Activated CD8-positive, alpha-beta memory T cell treated with anti-CD3 and anti-CD28 coated beads for 48 hours (primary cell): ENCODE results near the gene ZNF544.
"Not testable (repeated sequence)": the region's sequence is repeated elsewhere in the genome, so short reads cannot be mapped to it uniquely, and the experiment has no call there.

Source experiments
- DNase-seq, 3 experiments: peaks; one replicate each; pipeline ENCODE4 v3.0.0-alpha.2; 2020; ENCODE audit warnings: low read depth in 2 of 3, low spot score in 2 of 3

The ZNF544 gene

DNA sequence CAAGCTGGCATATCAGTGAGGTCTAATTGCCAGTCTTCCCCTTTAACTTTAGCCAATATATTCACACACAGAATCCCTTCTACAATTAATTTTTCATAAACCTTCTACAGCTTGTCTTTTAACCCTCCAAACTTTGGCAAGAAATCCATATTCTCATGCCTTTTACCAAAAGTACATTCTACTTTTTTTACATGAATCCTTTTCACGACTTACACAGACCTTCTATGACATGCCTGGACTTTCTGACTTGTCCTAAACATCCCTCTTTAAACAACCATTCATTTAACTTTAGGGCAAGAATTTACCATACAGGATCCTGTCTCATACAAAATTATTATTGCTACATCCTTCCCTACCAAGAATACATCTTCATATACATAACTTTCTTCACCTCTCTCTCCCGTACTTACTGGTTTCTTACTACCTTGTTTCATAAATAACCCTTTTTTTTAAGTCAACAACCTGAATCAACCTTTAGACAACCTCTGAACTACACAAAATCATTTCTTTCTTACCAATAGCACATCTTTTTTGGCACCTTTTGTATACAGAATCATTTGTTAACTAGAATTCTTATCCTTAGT is 23.5 kb downstream of the ZNF544 start:
- no peak for DNase-seq

DNA sequence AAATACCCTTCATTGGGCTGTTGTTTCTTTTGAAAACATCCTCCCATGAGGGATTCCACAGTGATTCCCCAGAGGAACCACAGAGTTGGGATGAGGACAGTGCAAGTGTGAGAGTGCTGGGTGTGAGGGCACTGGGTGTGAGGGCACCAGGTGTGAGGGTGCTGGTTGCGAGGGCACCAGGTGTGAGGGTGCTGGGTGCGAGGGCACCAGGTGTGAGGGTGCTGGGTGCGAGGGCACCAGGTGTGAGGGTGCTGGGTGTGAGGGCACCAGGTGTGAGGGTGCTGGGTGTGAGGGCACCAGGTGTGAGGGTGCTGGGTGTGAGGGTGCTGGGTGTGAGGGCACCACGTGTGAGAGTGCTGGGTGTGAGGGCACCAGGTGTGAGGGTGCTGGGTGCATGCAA is 29.5 kb downstream of the ZNF544 start:
- DNase-seq = not testable (repeated sequence)

DNA sequence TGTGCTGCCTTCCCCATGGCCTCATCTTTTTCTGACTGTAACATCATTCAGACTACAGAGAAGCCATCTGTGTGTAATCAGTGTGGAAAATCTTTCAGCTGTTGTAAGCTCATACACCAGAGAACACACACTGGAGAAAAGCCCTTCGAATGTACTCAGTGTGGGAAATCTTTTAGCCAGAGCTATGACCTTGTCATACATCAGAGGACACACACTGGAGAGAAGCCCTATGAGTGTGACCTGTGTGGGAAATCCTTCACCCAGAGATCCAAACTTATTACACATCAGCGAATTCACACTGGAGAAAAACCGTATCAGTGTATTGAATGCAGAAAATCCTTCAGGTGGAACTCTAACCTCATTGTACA is 32.9 kb downstream of the ZNF544 start:
- no peak for DNase-seq

DNA sequence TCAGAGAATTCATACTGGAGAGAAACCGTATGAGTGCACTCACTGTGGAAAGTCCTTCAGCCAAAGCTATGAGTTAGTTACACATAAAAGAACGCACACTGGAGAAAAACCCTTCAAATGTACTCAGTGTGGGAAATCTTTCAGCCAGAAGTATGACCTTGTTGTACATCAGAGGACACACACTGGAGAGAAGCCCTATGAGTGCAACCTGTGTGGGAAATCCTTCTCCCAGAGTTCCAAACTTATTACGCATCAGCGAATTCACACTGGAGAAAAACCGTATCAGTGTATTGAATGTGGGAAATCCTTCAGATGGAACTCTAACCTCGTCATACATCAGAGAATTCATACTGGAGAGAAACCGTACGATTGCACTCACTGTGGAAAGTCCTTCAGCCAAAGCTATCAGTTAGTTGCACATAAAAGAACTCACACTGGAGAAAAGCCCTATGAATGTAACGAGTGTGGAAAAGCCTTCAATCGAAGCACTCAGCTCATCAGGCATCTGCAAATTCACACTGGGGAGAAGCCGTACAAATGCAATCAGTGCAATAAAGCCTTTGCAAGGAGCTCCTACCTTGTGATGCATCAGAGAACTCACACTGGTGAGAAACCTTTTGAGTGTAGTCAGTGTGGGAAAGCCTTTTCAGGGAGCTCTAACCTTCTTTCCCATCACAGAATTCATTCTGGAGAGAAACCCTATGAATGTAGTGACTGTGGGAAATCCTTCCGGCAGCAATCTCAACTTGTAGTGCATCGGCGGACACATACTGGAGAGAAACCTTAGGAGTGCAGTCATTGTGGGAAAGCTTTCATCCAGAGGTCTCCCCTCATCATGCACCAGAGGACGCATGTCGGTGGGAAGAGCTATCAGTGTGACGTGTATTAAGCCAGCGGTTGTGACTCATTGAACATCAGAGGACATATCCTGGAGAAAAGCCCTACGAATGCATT is 33.5 kb downstream of the ZNF544 start:
- no peak for DNase-seq

DNA sequence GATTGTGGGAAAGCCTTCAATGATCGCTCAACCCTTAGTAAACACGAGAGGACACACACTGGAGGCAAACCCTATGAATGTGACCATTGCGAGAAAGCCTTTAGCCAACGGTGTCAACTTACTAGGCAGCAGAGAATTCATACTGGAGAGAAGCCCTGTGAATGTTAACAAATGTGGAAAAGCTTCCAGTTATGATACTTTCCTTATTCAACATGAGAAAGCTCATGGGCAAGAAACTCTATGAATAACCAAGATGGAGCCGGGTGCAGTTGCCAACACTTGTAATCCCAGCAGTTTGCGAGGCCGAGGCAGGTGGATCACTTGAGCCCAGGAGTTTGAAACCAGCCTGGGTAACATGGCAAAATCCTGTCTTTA is 34.2 kb downstream of the ZNF544 start:
- DNase-seq = no peak

DNA sequence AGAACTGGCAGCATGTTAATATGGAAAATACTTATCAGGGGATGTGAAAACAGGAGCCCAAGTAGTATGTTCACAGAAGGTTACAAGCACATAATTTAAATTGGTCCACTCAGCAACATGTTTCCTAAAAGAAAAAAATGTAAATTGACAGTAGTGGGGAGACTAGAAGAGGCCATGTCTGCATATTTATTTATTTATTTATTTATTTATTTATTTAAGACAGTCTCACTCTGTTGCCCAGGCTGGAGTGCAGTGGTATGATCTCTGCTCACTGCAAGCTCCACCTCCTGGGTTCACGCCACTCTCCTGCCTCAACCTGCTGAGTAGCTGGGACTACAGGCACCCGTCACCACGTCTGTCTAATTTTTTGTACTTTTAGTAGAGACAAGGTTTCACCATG is 36.4 kb downstream of the ZNF544 start:
- no peak for DNase-seq

DNA sequence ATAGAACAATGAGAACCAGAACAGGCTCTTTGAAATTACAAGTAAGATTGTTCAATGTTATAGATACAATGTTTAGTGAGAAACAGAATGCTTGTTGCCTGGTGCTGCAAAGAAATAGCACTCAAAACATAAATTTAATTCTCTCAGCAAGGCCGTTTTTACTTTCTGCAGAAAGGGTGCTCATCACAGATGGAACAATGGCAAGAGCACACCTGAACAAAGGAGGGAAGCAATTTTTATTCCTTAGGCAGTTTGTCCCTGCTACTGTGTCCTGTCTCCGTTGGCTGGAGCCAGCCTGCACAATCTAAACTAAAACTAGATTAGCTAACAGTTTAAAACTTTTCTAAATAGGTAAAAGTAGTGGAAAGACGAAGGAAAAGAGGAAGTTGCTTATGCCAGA is 39.6 kb downstream of the ZNF544 start:
- no peak for DNase-seq

DNA sequence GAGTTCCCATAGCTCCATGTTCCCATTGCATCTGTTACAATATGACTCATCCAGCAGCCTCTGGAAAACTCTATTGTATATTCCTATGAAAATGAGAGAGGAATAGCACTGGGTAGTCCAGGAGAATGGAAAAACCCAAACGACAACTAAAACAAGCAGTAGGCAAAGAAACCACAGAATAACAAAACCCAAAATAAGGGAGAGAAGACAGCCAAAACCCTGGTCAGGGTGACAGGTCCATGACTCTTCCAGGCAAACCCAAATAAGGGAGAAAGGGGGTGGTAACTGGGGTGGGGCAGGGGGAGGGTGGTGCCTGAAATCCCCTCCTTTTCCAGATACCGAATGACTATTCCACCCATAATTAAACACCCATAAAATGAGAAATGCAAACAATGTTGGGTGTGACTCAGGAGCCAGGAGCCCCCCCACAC is 46.1 kb downstream of the ZNF544 start:
- DNase-seq = no peak

DNA sequence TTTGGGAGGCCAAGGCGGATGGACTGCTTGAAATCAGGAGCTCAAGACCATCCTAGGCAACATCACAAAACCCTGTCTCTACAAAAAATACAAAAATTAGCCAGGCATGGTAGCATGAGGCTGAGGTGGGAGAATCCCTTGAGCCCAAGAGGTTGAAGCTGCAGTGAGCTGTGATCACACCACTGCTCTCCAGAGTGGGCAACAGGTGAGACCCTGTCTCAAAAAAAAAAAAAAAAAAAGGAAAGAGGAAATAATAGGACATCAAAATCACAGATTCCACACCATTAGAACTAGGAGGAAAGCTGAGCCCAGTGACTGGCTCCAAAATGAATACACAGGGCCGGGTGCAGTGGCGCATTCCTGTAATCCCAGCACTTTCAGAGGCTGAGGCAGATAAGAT is 46.9 kb downstream of the ZNF544 start:
- no peak for DNase-seq

DNA sequence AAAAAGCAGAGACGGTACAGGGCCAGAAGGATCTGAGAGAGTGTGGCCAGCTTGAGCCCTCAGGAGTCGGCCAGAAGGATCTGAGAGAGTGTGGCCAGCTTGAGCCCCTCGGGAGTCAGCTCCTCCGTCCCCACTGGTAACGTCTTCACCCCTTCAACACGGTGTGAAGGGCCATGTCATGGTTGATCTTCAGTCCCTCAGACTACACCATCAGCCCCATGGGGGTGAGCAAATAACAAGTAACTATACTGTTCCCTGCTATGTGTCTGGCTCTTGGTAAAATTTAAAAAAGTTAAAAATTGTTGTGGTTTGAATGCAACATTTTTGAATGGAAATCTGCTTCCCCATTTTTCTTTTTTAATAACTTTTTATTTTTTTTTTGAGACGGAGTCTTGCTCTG is 48.5 kb downstream of the ZNF544 start:
- DNase-seq = no peak

DNA sequence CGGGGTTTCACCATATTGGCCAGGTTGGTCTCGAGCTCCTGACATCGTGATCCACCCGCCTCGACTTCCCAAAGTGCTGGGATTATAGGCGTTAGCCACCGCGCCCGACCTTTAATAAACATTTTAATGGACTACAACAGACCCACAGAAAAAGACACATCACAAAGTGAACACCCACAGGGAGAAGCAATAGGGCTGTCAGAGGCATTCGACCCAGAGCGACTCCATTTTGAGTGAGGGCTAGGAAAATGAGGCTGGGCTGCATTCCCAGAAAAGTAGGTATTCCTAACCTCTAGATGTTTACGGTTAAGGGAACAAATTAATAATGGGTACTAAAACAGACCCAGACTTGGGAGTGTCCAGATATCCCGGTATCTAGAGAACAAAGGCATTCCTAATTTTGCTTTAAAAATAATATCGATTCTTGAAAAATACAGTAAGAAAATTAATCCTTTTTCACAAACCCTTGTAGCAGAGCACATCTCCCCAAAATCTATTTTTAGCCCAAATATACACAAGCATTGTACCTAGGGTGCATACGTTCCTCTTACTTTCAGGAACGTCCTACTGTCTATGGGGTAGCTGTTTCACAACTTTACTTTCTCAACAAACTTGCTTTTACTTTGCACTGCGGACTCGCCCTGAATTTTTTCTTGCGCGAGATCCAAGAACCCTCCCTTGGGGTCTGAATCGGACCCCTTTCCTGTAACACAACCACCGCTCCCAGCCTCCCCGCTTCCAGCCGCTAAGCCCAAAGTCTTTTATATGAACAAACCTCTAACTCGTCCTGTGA is 49.2 kb downstream of the ZNF544 start:
- DNase-seq = no peak

DNA sequence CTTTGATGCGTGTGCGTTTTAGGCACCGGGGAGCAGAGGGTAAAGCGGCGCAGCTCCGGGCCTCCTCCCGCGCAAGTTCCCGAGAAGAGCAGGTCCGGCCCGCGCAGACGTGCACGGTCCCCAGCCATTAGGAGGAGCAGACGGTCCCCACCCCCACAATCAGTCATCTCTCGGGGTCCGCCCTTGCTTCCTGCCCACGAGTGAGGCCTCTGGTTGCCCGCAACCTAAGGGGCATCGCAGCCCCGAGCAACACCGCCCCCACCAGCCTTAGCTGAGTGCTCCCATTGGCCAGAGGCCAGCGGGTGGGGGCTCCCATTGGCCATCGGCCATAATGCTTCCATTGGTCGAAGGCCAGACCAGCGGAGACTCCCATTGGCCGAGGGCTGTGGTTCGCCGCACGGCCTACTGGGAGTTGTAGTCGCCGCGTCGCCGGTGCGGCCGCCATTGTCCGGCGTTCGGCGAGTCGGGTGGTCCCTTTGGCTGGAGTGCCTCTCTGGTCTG is 49.9 kb downstream of the ZNF544 start, which contains the start of gene ZNF8:
ZNF8 (plus strand) TSS at position 415 of the 501 bp plus-strand sequence. CDS start 127 bp downstream, outside the sequence.
- DNase-seq = peak; percentile 88 to 98 (median 95)

DNA sequence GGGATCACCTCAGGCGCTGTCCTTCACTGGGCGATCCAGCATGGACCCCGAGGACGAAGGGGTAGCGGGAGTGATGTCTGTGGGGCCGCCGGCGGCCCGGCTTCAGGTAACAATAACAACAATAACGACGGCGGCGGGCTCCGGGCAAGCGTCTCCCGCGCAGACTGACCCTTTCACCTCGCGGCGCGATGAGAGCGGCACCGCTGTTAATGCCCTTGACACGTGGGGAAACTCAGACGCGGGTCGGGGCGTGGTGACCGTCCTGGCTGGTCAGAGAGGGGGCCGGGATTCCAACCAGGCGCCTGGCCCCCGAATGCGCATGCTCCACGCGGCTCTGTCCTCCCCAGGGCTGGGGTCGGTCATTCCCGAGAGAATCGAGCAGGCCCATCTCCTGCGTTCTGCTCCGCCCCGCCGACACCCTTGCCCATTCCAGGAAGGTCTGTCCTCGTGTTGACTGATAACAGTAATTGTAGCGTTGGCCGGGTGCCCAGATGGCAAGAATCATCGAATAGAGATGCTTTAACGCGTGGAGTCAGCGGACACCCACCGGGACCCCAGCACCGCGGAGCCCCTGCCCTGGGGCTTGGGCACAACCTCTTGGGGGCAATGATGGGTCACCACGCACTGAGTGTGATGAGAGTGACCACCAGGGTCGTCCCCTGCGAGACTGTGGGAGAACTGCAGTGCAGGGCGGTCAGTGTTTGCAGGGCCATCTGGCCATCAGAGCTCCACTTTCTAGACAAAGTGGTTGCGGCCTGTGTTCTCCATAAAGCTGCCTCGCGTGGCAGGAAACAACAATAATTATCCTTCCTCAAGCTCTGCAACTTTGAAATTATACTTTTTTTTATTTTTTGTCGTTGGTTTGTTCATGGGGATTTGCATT is 50.6 kb downstream of the ZNF544 start:
- peak; percentile 4 to 25 (median 23) for DNase-seq

DNA sequence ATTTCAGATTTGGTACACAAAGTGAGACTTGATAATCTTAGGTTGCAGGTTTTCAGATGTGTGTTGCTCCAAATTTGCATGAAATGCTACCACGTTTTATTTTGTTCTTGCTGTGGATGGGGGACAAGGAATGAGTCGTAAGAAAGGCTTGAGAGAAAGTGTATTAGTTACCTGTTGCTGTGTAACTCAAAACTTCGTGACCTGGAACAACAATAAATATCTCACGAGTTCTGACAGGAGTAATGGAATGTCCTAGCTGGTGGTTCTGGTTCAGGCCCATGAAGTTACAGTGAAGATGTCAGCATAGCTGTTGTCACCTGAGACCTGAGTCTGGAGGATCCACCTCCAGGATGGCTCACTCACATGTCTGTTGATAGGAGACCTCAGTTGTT is 51.2 kb downstream of the ZNF544 start:
- no peak for DNase-seq

DNA sequence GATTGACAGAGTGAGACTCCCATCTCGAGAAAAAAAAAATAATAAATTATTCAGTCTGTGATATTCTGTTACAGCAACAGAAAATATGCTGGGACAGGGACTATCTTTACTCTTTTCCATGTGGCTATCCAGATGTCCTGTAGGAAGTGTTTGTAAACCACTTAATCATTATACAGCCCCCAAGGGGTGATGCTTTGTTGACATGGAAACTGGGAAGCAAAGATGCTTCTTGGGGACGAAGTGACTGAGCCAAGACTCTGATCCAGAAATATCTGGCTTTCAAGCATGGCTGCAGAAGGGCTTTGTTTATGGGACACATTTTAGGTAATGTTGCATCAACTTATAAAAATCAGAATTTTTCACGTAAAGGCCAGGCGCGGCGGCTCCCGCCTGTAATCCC is 55.5 kb downstream of the ZNF544 start:
- no peak for DNase-seq

DNA sequence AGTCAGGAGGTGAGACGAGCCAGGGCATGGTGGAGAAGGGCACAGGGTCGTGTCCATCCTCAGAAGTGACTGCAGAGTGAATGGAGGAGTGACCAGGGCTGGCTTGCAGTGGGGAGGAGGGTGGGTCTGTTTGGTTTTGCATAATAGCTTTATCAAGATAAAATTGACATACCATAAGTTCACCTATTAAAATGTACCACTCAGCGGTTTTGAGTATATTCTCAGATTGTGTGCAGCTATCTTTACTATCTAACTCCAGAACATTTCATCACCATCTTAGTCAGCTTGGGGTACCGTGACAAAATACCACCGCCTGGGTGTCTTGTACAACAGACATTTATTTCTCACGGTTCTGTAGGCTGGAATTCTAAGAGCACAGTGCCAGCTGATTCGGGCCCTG is 63.2 kb downstream of the ZNF544 start:
- no peak for DNase-seq

DNA sequence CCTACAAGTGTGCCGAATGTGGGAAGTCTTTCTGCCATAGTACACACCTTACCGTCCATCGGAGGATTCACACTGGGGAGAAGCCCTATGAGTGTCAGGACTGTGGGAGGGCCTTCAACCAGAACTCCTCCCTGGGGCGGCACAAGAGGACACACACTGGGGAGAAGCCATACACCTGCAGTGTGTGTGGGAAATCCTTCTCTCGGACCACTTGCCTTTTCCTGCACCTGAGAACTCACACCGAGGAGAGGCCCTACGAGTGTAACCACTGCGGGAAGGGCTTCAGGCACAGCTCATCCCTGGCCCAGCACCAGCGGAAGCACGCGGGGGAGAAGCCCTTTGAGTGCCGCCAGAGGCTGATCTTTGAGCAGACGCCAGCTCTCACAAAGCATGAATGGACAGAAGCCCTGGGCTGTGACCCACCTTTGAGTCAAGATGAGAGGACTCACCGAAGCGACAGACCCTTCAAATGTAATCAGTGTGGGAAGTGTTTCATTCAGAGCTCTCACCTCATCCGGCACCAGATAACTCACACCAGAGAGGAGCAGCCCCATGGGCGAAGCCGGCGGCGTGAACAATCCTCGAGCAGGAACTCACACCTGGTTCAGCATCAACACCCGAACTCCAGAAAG is 66.1 kb downstream of the ZNF544 start:
- DNase-seq = no peak

DNA sequence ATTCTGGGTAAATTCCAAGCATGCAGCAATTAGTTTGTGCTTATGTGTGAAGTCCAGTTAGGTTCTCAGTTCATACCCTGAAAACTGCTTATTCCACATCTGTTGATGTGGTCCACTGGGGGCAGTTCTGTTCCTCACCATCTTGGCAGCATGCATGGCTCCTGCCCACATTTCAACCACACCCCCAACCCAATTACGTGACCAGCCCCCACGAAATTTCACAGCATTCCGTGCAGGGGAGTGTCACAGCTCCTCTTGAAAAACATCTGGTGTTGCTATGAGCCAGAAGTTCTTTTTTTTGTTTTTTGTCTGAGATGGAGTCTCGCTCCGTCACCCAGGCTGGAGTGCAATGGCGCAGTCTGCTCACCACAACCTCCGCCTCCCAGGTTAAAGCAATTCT is 67.4 kb downstream of the ZNF544 start:
- no peak for DNase-seq

DNA sequence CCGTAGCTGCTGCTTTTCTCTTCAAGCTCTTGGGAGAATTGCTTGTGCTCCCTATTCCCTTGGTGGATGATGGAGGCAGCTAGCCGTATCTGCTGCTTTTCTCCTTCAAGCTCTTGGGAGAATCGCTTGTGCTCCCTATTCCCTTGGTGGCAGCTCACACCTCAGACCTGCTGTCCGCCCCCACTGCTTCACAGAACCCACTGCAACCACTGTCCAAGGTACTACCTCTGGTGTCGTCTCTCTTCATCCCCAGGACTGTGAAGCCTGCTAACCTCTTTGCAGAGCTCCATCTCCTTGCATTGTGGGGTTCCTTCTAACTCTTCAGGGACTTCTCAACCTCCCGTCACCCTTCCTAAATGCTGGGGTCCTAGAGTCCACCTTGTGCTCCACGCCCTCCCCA is 71.9 kb downstream of the ZNF544 start:
- DNase-seq = no peak

DNA sequence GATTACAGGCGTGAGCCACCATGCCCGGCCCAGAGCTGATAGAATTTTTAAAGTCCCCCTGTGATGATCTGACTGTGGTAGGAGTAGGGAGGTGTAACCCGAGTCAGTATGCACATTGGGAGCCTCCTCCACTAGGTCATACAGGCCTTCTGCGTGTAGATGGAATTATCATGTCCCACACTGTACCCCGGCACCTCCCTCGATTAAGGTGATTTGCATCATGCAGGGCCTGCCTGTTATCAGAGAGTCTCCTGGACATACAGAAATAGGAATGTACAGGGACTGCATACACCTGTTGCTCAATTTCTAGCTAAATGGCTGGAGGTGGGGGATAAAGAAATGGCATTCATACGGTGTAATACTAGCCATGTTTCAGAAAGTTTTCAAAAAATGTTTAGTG is 75.5 kb downstream of the ZNF544 start:
- DNase-seq = no peak
